K562 treated with DMSO at 1 percent for 24 hours (cell line): ENCODE measurements around the gene NELFE. TPM values are rescaled to one million over a fixed set of nuclear protein-coding genes. Genes with fewer than 3 reads are reported as not detected.

ENCODE experiments used
- total RNA-seq: library from RNA; unstranded; fragments of 300-600 nt; gene quantifications from 2 replicates; pipeline ENCODE4 v1.2.3, GENCODE V29; 2022; ENCODE audit warnings: low read depth; ENCODE audit not compliant: insufficient read depth

NELFE gene
- total RNA-seq = 120 and 122 TPM in 2 replicates

GRCh38 chr6:31958741-31959739, at the start of gene NELFE, which contains the start of gene SKIC2:
Gene NELFE (minus strand): TSS chr6:31958971. CDS start chr6:31958446, 525 bp downstream.
Gene SKIC2 (plus strand): TSS chr6:31959175. CDS start chr6:31959193, 18 bp downstream.

GRCh38 chr6:31981744-31982143, 23.0 kb upstream of the NELFE start, which contains the start of gene C4A:
Gene C4A (plus strand): TSS chr6:31982057. CDS start chr6:31982108, 51 bp downstream.

GRCh38 chr6:31971993-31972708, 13.4 kb upstream of the NELFE start, which contains the start of gene DXO:
Gene DXO (minus strand): TSS chr6:31972138. CDS start chr6:31971675, 463 bp downstream.

DNA sequence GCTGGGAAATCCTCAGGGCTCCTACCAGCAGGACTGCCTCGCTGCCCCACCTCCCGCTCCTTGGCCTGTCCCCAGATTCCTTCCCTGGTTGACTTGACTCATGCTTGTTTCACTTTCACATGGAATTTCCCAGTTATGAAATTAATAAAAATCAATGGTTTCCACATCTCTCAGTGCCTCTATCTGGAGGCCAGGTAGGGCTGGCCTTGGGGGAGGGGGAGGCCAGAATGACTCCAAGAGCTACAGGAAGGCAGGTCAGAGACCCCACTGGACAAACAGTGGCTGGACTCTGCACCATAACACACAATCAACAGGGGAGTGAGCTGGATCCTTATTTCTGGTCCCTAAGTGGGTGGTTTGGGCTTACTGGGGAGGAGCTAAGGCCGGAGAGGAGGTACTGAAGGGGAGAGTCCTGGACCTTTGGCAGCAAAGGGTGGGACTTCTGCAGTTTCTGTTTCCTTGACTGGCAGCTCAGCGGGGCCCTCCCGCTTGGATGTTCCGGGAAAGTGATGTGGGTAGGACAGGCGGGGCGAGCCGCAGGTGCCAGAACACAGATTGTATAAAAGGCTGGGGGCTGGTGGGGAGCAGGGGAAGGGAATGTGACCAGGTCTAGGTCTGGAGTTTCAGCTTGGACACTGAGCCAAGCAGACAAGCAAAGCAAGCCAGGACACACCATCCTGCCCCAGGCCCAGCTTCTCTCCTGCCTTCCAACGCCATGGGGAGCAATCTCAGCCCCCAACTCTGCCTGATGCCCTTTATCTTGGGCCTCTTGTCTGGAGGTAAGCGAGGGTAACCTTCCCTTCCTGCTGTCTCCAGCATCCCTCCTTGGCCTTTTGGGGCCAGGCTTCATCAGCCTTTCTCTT, 13.0 kb downstream of the NELFE start, which contains the start of gene CFB:
Gene CFB (plus strand): TSS at position 589 of the 863 bp plus-strand sequence. CDS start 127 bp downstream, at position 716.

DNA sequence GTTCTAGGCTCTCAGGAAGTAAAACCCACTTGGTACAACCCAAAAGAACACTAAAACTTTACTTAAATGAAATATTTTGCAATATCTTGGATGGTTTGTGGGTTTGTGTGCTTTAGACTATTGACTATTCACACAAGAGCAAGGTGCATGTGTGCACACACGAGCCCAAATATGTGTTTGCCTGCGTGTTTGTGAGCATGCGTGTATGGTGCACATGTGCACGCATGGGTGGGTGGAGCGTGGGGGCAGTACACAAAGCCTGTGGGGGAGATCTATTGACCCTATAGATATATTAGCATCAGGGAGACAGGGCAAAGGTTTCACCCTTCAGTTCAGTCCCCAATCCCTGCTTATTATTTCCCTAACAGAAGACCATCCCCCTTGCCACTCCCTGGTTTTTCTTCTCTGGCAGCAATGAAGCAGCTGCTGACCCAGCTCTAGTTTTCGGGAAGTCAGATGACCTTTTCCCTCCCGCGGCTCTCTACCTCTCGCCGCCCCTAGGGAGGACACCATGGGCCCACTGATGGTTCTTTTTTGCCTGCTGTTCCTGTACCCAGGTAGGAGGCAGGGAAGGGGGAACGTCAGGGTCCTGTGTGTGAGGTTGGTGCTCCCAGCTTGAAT, 31.4 kb downstream of the NELFE start, which contains the start of gene C2:
Gene C2 (plus strand): TSS at position 476 of the 621 bp plus-strand sequence. CDS start 36 bp downstream, at position 512.

Other genes with a start within 250 kb of the NELFE start
- not detected in 2 replicates for gene LY6G6D, start 243.6 kb downstream of the NELFE start, total RNA-seq
- not detected in 2 replicates for gene LY6G6C, start 237.2 kb downstream of the NELFE start, total RNA-seq
- gene MPIG6B, start 235.6 kb downstream of the NELFE start, total RNA-seq = not detected in 2 replicates
- gene DDAH2, start 229.7 kb downstream of the NELFE start, total RNA-seq = 60.3 and 69.2 TPM in 2 replicates
- gene CLIC1, start 222.4 kb downstream of the NELFE start, total RNA-seq = 1,325 and 1,384 TPM in 2 replicates
- gene MSH5, start 219.0 kb downstream of the NELFE start, total RNA-seq = 31.2 and 34.8 TPM in 2 replicates
- 4.5 and 5.1 TPM in 2 replicates for gene SAPCD1, start 196.3 kb downstream of the NELFE start, total RNA-seq
- 5.7 and 7.6 TPM in 2 replicates for gene VWA7, start 181.6 kb downstream of the NELFE start, total RNA-seq
- gene VARS1, start 163.2 kb downstream of the NELFE start, total RNA-seq = 128 and 134 TPM in 2 replicates
- 164 and 168 TPM in 2 replicates for gene LSM2, start 152.0 kb downstream of the NELFE start, total RNA-seq
- 4.2 and 4.5 TPM in 2 replicates for gene HSPA1L, start 143.7 kb downstream of the NELFE start, total RNA-seq
- gene HSPA1A, start 143.4 kb downstream of the NELFE start, total RNA-seq = 1,066 and 1,122 TPM in 2 replicates
- 895 and 916 TPM in 2 replicates for gene HSPA1B, start 131.2 kb downstream of the NELFE start, total RNA-seq
- gene NEU1, start 96.2 kb downstream of the NELFE start, total RNA-seq = 325 and 330 TPM in 2 replicates
- gene SLC44A4, start 80.0 kb downstream of the NELFE start, total RNA-seq = 10.9 and 11.4 TPM in 2 replicates
- gene EHMT2, start 61.3 kb downstream of the NELFE start, total RNA-seq = 93.8 and 95.0 TPM in 2 replicates
- 8.6 and 11.4 TPM in 2 replicates for gene ZBTB12, start 56.9 kb downstream of the NELFE start, total RNA-seq
- 7.2 and 10.1 TPM in 2 replicates for gene C2, start 31.3 kb downstream of the NELFE start, total RNA-seq
- 2.5 and 2.8 TPM in 2 replicates for gene CFB, start 12.9 kb downstream of the NELFE start, total RNA-seq
- gene SKIC2, start 204 bp upstream of the NELFE start, total RNA-seq = 75.7 and 86.4 TPM in 2 replicates
- 23.3 and 24.2 TPM in 2 replicates for gene DXO, start 13.2 kb upstream of the NELFE start, total RNA-seq
- 4.4 and 5.0 TPM in 2 replicates for gene C4A, start 23.1 kb upstream of the NELFE start, total RNA-seq
- gene C4B, start 55.8 kb upstream of the NELFE start, total RNA-seq = 3.8 and 7.6 TPM in 2 replicates
- gene CYP21A2, start 79.4 kb upstream of the NELFE start, total RNA-seq = 0.49 and 1.4 TPM in 2 replicates
- 23.0 and 27.2 TPM in 2 replicates for gene TNXB, start 150.4 kb upstream of the NELFE start, total RNA-seq
- gene ATF6B, start 169.3 kb upstream of the NELFE start, total RNA-seq = 120 and 121 TPM in 2 replicates
- 19.9 and 22.7 TPM in 2 replicates for gene FKBPL, start 171.3 kb upstream of the NELFE start, total RNA-seq
- 7.6 and 8.4 TPM in 2 replicates for gene PRRT1, start 193.0 kb upstream of the NELFE start, total RNA-seq
- gene PPT2, start 195.2 kb upstream of the NELFE start, total RNA-seq = 38.4 and 44.1 TPM in 2 replicates
- 10.0 and 12.0 TPM in 2 replicates for gene EGFL8, start 205.6 kb upstream of the NELFE start, total RNA-seq
- gene AGPAT1, start 217.1 kb upstream of the NELFE start, total RNA-seq = 167 and 178 TPM in 2 replicates
- gene RNF5, start 219.4 kb upstream of the NELFE start, total RNA-seq = 253 and 277 TPM in 2 replicates
- 4.7 and 8.9 TPM in 2 replicates for gene AGER, start 225.3 kb upstream of the NELFE start, total RNA-seq
- 76.1 and 79.7 TPM in 2 replicates for gene PBX2, start 231.2 kb upstream of the NELFE start, total RNA-seq
- gene GPSM3, start 233.7 kb upstream of the NELFE start, total RNA-seq = 61.3 and 66.5 TPM in 2 replicates